Measurements from ENCODE around the gene CFAP300.

The CFAP300 gene

DNA sequence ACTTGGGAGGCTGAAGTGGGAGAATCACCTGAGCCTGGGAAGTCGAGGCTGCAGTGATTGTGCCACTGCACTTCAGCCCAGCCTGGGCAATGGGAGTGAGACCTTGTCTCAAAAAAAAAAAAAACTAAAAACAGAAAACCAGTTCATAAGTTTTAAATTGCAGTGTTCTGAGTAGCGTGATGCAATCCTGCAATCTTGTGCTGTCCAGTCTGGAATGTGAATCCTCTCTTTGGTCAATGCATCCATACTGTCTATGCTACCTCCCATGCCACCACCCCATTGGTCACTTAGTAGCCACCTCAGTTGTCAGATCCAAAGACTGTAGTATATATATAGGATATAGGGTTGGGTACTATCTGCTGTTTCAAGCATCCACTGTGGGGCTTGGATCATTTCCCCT is 74.1 kb downstream of the CFAP300 start:
- H3K4me3 ChIP-seq (ENCODE audit: low read depth, low read length) = no peak overlapping the region
- TF ChIP-seq, protein P1, sequence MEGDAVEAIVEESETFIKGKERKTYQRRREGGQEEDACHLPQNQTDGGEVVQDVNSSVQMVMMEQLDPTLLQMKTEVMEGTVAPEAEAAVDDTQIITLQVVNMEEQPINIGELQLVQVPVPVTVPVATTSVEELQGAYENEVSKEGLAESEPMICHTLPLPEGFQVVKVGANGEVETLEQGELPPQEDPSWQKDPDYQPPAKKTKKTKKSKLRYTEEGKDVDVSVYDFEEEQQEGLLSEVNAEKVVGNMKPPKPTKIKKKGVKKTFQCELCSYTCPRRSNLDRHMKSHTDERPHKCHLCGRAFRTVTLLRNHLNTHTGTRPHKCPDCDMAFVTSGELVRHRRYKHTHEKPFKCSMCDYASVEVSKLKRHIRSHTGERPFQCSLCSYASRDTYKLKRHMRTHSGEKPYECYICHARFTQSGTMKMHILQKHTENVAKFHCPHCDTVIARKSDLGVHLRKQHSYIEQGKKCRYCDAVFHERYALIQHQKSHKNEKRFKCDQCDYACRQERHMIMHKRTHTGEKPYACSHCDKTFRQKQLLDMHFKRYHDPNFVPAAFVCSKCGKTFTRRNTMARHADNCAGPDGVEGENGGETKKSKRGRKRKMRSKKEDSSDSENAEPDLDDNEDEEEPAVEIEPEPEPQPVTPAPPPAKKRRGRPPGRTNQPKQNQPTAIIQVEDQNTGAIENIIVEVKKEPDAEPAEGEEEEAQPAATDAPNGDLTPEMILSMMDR (IDR thresholded peaks at IDR 0.05; ENCODE audit: low read depth, low read length) = no peak

All from WI38 (cell line).